ENCODE results near the gene CALML6.

DNA sequence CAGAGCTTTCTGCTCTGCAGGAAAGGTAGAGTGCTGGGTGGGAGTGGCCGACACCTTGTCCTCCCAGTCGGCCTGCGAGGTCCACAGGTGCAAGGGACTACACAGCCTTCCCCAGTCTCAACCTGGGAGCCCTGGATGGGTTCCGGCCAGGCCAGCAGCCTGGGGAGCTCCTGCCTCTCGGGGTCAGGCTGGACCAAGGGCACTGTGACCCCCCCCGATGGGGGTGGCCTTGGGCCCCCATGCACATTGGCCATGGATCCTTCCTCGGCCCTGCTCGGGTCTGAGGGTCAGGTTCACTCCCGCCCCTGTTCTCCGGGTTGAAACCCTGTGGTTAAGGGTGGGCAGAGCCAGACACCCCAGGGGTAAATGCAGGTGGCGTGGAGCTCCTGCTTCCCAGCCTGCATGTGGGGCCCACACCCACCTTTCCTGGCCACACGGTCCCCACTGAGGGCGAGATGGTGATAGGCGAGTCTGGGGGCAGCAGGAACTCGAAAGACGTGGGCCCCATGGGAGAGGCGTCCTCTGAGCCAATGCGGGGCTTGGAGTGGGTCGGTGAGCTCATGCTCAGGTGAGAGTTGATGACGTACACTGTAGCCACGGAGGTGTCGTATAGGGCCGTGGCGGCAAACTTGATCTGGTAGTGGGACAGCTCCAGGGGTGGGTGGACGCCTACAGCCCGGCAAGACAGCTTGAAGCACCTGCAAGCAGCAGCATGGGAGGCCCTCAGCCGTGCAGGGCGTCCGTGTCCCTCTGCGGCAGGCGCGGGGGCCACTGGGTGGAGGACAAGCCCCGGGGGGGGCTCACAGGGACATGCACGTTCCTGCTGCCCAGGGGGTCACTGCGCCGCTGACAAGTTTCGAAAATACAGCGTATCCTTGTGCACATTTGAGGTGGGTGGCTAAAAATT is 14.8 kb downstream of the CALML6 start:
- TF ChIP-seq, protein P1, sequence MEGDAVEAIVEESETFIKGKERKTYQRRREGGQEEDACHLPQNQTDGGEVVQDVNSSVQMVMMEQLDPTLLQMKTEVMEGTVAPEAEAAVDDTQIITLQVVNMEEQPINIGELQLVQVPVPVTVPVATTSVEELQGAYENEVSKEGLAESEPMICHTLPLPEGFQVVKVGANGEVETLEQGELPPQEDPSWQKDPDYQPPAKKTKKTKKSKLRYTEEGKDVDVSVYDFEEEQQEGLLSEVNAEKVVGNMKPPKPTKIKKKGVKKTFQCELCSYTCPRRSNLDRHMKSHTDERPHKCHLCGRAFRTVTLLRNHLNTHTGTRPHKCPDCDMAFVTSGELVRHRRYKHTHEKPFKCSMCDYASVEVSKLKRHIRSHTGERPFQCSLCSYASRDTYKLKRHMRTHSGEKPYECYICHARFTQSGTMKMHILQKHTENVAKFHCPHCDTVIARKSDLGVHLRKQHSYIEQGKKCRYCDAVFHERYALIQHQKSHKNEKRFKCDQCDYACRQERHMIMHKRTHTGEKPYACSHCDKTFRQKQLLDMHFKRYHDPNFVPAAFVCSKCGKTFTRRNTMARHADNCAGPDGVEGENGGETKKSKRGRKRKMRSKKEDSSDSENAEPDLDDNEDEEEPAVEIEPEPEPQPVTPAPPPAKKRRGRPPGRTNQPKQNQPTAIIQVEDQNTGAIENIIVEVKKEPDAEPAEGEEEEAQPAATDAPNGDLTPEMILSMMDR (IDR thresholded peaks at IDR 0.05): no peak
- TF ChIP-seq, protein P2, sequence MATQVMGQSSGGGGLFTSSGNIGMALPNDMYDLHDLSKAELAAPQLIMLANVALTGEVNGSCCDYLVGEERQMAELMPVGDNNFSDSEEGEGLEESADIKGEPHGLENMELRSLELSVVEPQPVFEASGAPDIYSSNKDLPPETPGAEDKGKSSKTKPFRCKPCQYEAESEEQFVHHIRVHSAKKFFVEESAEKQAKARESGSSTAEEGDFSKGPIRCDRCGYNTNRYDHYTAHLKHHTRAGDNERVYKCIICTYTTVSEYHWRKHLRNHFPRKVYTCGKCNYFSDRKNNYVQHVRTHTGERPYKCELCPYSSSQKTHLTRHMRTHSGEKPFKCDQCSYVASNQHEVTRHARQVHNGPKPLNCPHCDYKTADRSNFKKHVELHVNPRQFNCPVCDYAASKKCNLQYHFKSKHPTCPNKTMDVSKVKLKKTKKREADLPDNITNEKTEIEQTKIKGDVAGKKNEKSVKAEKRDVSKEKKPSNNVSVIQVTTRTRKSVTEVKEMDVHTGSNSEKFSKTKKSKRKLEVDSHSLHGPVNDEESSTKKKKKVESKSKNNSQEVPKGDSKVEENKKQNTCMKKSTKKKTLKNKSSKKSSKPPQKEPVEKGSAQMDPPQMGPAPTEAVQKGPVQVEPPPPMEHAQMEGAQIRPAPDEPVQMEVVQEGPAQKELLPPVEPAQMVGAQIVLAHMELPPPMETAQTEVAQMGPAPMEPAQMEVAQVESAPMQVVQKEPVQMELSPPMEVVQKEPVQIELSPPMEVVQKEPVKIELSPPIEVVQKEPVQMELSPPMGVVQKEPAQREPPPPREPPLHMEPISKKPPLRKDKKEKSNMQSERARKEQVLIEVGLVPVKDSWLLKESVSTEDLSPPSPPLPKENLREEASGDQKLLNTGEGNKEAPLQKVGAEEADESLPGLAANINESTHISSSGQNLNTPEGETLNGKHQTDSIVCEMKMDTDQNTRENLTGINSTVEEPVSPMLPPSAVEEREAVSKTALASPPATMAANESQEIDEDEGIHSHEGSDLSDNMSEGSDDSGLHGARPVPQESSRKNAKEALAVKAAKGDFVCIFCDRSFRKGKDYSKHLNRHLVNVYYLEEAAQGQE (IDR thresholded peaks at IDR 0.05; ENCODE audit: insufficient read depth in 1 of 2, low read depth in 2 of 2, low read length in 1 of 2): no peak
- TF ChIP-seq POLR2AphosphoS5 (IDR thresholded peaks at IDR 0.05; ENCODE audit: low read depth, low read length): no peak
- TF ChIP-seq SIN3A (IDR thresholded peaks at IDR 0.05; ENCODE audit: borderline replicate concordance, insufficient read depth, low read depth, low read length): no peak
